Kidney epithelial cell (primary cell): ENCODE measurements around the gene RWDD1. TPM values are rescaled to one million over a fixed set of nuclear protein-coding genes. Genes with fewer than 3 reads are reported as not detected.
"Not testable (repeated sequence)": the region's sequence is repeated elsewhere in the genome, so short reads cannot be mapped to it uniquely, and the experiment has no call there.

Experiments
- DNase-seq: peaks from one replicate; pipeline ENCODE4 v3.0.0-alpha.2; 2010; ENCODE audit warnings: low read depth
- H3K27me3 ChIP-seq: 2 replicates; pipeline ENCODE4 v1.6.0; 2011; ENCODE audit warnings: low read length; ENCODE audit not compliant: control insufficient read depth, insufficient read depth
- H3K36me3 ChIP-seq: 2 replicates; pipeline ENCODE4 v1.5.1; 2011; ENCODE audit warnings: low read length; ENCODE audit not compliant: control insufficient read depth, insufficient read depth
- H3K4me3 ChIP-seq: 2 replicates; pipeline ENCODE4 v1.5.1; 2011; ENCODE audit warnings: low read depth, mild to moderate bottlenecking, control low read depth, low read length
- total RNA-seq: library from RNA; depleted of rRNA; stranded (reverse); fragments of >200 nt; gene quantifications from 2 replicates; pipeline ENCODE4 v1.2.3, GENCODE V29; 2015
- TF ChIP-seq, protein P1 (sequence below): IDR thresholded peaks from 2 replicates; pipeline ENCODE4 v1.5.1; 2011; ENCODE audit warnings: mild to moderate bottlenecking, moderate library complexity, low read length, control low read depth, inconsistent platforms; ENCODE audit not compliant: insufficient read depth, poor library complexity, severe bottlenecking

RWDD1 gene
- total RNA-seq, 1 donor from 2014 or later: 38.6 TPM

DNA sequence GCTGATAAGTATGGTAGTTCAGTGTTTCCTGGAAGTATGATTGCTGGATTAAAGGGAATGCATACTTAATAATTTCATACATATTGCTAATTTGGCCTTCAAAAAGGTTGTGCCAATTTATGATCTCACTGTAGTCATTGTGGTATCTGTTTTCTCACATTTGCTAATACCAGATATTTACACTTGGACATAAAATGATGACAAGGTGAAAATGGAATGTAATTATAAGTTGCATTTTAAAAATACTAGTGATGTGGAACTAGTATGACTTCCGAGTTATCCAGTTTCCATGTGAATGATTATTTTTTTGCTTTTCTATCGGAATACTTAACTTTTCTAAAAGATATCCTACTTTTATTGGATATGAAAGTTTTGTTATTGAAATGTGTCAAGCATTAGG, 15.4 kb downstream of the RWDD1 start:
- TF ChIP-seq, protein P1, sequence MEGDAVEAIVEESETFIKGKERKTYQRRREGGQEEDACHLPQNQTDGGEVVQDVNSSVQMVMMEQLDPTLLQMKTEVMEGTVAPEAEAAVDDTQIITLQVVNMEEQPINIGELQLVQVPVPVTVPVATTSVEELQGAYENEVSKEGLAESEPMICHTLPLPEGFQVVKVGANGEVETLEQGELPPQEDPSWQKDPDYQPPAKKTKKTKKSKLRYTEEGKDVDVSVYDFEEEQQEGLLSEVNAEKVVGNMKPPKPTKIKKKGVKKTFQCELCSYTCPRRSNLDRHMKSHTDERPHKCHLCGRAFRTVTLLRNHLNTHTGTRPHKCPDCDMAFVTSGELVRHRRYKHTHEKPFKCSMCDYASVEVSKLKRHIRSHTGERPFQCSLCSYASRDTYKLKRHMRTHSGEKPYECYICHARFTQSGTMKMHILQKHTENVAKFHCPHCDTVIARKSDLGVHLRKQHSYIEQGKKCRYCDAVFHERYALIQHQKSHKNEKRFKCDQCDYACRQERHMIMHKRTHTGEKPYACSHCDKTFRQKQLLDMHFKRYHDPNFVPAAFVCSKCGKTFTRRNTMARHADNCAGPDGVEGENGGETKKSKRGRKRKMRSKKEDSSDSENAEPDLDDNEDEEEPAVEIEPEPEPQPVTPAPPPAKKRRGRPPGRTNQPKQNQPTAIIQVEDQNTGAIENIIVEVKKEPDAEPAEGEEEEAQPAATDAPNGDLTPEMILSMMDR: no peak
- H3K4me3 ChIP-seq: no peak overlapping the region
- no peaks in the 10 kb centered on the region for H3K27me3 ChIP-seq
- H3K36me3 ChIP-seq: no peaks in the 10 kb centered on the region
- DNase-seq: no peak

DNA sequence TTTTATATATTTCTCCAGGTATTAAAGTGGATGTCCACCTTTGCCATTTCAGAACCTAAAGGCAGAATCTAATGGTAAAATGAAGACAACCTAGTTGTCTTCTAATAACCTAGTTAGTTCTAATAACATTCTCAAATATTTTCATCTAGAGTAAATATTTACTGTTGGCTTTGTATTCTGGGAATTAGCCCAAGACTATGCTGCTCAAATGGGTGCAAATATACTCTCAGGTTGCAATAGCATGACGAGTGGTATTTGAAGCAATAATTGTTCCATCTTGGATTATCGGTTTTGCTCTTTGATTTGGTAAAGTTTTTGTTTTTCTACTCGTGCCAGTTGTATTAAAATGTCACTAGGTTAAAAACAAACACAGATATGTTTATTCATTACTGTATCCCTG, 23.9 kb downstream of the RWDD1 start:
- TF ChIP-seq, protein P1: no peak
- no peaks in the 10 kb centered on the region for H3K27me3 ChIP-seq
- H3K36me3 ChIP-seq: no peaks in the 10 kb centered on the region
- no peak overlapping the region for H3K4me3 ChIP-seq
- no peak for DNase-seq

DNA sequence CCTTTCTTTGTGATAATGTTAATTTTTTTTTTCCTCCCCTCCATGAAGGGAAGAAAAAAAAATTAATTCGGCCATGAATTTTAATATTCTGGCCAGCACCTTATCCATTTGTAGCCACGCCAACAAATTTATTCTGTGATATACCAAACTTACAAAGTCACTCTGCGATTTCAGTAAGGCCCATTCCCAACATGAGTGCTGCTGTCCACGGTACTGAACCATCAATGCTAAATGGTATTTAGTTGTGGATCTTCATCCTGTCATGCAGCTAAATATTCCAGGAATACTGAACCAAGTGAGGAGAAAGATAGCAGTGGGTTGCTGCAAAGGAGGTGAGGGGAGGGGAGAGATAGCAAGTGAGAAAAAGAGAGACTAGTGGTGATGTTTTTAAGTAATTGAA, 25.5 kb downstream of the RWDD1 start:
- no peak overlapping the region for H3K4me3 ChIP-seq
- TF ChIP-seq, protein P1: no peak
- H3K36me3 ChIP-seq: no peaks in the 10 kb centered on the region
- DNase-seq: no peak
- H3K27me3 ChIP-seq: no peaks in the 10 kb centered on the region

DNA sequence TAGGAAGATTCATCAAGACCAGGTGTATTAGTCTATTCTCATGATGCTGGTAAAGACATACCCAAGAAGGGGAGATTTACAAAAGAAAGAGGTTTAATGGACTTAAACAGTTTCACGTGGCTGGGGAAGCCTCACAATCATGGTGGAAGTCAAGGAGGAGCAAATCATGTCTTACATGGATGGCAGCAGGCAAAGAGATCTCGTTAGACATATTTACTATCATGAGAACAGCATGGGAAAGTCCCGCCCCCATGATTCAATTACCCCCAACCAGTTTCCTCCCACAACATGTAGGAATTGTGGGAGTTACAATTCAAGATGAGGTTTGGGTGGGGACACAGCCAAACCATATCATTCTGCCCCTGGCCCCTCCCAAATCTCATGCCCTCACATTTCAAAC, 32.6 kb downstream of the RWDD1 start:
- not testable (repeated sequence) for DNase-seq, H3K4me3 ChIP-seq, H3K36me3 ChIP-seq, H3K27me3 ChIP-seq

DNA sequence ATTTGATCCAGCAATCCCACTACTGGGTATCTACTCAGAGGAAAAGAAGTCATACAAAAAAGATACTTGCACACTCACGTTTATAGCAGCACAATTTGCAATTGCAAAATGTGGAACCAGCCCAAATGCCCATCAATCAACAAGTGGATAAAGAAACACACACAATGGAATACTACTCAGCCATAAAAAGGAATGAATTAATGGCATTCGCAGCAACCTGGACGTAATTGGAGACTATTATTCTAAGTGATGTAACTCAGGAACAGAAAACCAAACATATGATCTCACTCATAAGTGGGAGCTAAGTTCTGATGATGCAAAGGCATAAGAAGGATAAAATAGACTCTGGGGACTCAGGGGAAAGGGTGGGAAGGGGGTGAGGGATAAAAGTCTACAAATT, 33.6 kb downstream of the RWDD1 start:
- H3K4me3 ChIP-seq, H3K27me3 ChIP-seq, H3K36me3 ChIP-seq, DNase-seq: not testable (repeated sequence)

DNA sequence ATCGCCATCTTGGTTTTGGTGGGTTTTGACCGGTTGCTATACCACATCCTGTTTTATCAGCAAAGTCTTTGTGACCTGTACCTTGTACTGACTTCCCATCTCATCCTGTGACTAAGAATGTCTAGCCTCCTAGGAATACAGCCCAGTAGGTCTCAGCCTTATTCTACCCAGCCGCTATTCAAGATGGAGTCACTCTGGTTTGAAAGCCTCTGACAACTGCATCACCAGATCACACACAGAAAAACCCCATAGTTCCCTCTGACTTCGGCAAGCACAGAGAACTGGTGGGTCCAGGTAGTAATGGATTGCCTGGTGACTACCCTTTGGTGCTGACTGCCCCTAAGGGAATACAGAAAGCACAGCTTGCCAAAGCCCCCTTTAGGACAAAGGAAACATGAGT, 34.6 kb downstream of the RWDD1 start:
- H3K27me3 ChIP-seq: no peaks in the 10 kb centered on the region
- H3K36me3 ChIP-seq: no peaks in the 10 kb centered on the region
- H3K4me3 ChIP-seq: no peak overlapping the region
- DNase-seq: no peak
- TF ChIP-seq, protein P1: no peak

DNA sequence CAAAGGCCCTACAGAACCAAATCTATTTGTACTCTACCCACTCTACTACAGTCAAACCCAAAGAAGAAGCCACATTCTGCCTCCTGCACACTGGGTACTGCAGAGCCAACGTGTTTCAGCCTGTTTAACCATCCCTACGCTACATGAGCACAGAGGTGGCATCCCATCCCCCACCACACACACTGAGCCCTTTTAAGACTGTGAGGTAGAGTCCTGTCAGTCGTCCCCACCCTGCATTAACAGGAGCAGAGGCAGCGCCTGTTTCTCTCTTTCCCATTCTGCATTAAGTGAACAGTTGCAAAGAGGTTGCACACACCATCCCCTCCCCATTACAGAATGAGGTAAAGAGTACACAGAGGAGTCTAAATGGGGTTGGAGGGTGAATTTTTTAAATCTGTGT, 39.8 kb downstream of the RWDD1 start:
- Histone ChIP-seq H3K27me3 (no peaks in the 10 kb centered on the region), H3K36me3 (no peaks in the 10 kb centered on the region), H3K4me3 (no peak overlapping the region)
- no peak for DNase-seq
- TF ChIP-seq, protein P1: no peak
